Left lung (tissue), 10 donors: ENCODE data around the gene CSGALNACT2. TPM values are rescaled to one million over a fixed set of nuclear protein-coding genes. Genes with fewer than 3 reads are reported as not detected.

Experiments used
- ATAC-seq: fragments of 200-7000 bp; cut with Tn5 transposase; one replicate; pipeline ENCODE4 v1.9.1; 2020; ENCODE audit warnings: moderate library complexity
- DNase-seq, 4 donors: peaks; one replicate each; pipeline ENCODE4 v3.0.0-alpha.2; 2013 to 2020
- H3K27ac ChIP-seq, 2 donors: fragments of 200-600 bp; sonication (generic) in 1 of 2; one replicate each; pipeline versions ENCODE4 v1.5.0 to v1.8.0; 2020 to 2021
- H3K27me3 ChIP-seq, 2 donors: fragments of 200-600 bp; sonication (generic) in 1 of 2; one replicate each; pipeline versions ENCODE4 v1.5.0 to v1.8.0; 2020 to 2021
- H3K36me3 ChIP-seq, 2 donors: fragments of 200-600 bp; sonication (generic) in 1 of 2; one replicate each; pipeline versions ENCODE4 v1.5.0 to v1.8.0; 2020 to 2021
- H3K4me1 ChIP-seq, 2 donors: fragments of 200-600 bp; one replicate each; pipeline ENCODE4 v1.8.0; 2021
- H3K4me3 ChIP-seq, 2 donors: fragments of 200-600 bp; sonication (generic) in 1 of 2; one replicate each; pipeline versions ENCODE4 v1.5.0 to v1.8.0; 2020 to 2021; ENCODE audit warnings: mild to moderate bottlenecking in 1 of 2
- H3K9me3 ChIP-seq, 2 donors: fragments of 200-600 bp; sonication (generic) in 1 of 2; one replicate each; pipeline versions ENCODE4 v1.5.0 to v1.8.0; 2020 to 2021
- CTCF ChIP-seq, 2 donors: fragments of 200-600 bp; sonication (generic) in 1 of 2; IDR thresholded peaks; one replicate each; pipeline versions ENCODE4 v1.5.0 to v1.8.0; 2021; ENCODE audit warnings: antibody characterized with exemption in 2 of 2
- intact Hi-C, 2 donors: fragments of 100-400 bp; cut with DNase I; formaldehyde crosslinking; loops; one replicate each; pipeline versions ENCODE4 v1.11.2 to v1.14.2; 2022
- polyA plus RNA-seq, 6 donors: library from polyadenylated mRNA; unstranded; fragments of 120-200 nt; gene quantifications; one replicate each; pipeline ENCODE4 v1.2.1, GENCODE V29; 2013; ENCODE audit not compliant: insufficient read length in 6 of 6
- total RNA-seq, 2 donors: library from RNA; stranded (reverse); fragmentation: NEBNext Ultra II Directional; extraction: Animal tissue kit (Norgen Biotek cat#: 25700); gene quantifications; one replicate each; pipeline ENCODE4 v1.2.1, GENCODE V29; 2021
- donor health status: DM: no; HTN: yes; CAD: no.
- donor health status: DM: no; HTN: no; CAD: no.

The CSGALNACT2 gene
- total and polyA plus RNA-seq, 8 donors: 31.4 to 45.0 (median 36.6) TPM

- no peak overlapping the region for H3K27ac ChIP-seq
- H3K9me3 ChIP-seq: no peaks in the 10 kb centered on the region
- H3K4me3 ChIP-seq: no peak overlapping the region
- DNase-seq: no peak
- H3K4me1 ChIP-seq: peaks cover 4 to 21% of the 10 kb centered on the region in 2 donors
- H3K36me3 ChIP-seq: no peaks in the 10 kb centered on the region
- ATAC-seq: no peak
- no peaks in the 10 kb centered on the region for H3K27me3 ChIP-seq
- intact Hi-C loops: no loop called here
- no peak for TF ChIP-seq CTCF (IDR thresholded peaks at IDR 0.05)
Observed at GRCh38 chr10:43117777-43118583, 20.3 kb upstream of the CSGALNACT2 start.

DNA sequence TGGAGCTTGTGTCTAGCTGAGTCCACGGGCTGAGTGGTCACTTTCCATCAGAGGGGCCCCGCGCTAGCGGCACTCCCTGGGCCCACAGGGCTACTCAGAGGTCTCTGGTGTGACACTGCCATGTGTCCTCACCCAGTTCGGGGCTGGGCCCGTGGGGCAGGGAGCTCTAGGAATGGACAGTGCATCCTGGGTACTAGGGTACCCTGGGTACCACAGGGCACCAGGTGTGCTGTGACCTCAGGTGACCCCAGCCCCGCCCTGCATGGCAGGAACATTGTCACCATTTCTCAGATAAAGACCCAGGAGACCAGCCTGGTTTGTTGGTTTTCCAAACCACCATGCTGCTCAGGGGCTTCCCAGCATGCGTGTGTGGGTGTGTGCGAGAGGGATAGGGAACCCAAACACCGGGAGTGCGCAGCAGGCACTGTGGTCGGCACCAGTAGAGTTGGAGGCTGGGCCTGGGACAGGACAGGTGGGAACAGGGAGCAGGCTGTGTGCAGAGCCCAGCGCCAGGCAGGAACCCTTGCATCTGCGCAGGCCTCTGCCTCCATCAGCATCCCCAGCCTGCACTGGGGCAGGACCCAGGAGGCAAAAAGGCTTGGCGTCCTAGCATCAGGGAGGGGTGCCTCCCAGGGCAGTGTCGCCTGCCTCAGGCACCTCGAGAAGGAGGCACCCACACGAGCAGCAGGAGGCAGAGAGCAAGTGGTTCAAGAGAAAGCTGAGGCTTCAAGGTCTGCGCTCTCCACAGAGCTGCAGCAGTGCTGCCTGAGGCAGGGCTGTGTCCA lies 19.4 kb upstream of the CSGALNACT2 start:
- Histone ChIP-seq H3K27ac (no peak overlapping the region), H3K36me3 (no peaks in the 10 kb centered on the region), H3K4me1 (peaks cover 4 to 21% of the 10 kb centered on the region in 2 donors), H3K4me3 (no peak overlapping the region), H3K27me3 (no peaks in the 10 kb centered on the region), H3K9me3 (no peaks in the 10 kb centered on the region)
- intact Hi-C loops: no loop called here
- no peak for TF ChIP-seq CTCF (IDR thresholded peaks at IDR 0.05)
- no peak for ATAC-seq
- peak in 2 of 4 donors; percentile 27 to 69 for DNase-seq

DNA sequence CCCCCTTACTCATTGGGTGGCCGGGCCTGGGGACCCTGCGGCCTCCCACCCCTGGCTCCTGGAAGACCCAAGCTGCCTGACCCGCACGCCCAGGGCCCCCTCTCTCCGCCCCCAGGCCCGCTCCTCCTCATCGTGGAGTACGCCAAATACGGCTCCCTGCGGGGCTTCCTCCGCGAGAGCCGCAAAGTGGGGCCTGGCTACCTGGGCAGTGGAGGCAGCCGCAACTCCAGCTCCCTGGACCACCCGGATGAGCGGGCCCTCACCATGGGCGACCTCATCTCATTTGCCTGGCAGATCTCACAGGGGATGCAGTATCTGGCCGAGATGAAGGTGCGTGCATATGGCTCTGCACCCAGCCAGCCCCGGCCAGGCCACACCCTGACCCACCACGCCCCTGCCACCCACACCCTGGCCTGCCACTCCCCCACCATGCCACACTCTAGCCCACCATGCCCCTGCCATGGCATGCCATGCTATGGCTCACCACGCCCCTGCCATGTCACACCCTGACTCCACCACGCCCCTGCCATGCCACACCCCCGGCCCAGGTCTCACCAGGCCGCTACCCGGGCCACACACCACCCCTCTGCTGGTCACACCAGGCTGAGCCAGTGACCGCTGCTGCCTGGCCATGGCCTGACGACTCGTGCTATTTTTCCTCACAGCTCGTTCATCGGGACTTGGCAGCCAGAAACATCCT lies 18.7 kb upstream of the CSGALNACT2 start:
- Histone ChIP-seq H3K27me3 (no peaks in the 10 kb centered on the region), H3K4me3 (no peak overlapping the region), H3K36me3 (no peaks in the 10 kb centered on the region), H3K4me1 (peaks cover 4 to 21% of the 10 kb centered on the region in 2 donors), H3K27ac (no peak overlapping the region), H3K9me3 (no peaks in the 10 kb centered on the region)
- intact Hi-C loops: no loop called here
- DNase-seq: peak in 2 of 4 donors; percentile 32 to 81
- no peak for ATAC-seq
- TF ChIP-seq CTCF (IDR thresholded peaks at IDR 0.05): no peak

- peak overlapping the region in 1 of 2 donors; percentile 69 for H3K27ac ChIP-seq
- H3K9me3 ChIP-seq: no peaks in the 10 kb centered on the region
- DNase-seq: peak in 2 of 4 donors; percentile 34 to 63
- no peak overlapping the region for H3K4me3 ChIP-seq
- ATAC-seq: no peak
- no peaks in the 10 kb centered on the region for H3K27me3 ChIP-seq
- intact Hi-C loops: no loop called here
- TF ChIP-seq CTCF (IDR thresholded peaks at IDR 0.05): no peak
- no peaks in the 10 kb centered on the region for H3K36me3 ChIP-seq
- peaks cover 4 to 21% of the 10 kb centered on the region in 2 donors for H3K4me1 ChIP-seq
Observed at GRCh38 chr10:43120116-43120928, 17.9 kb upstream of the CSGALNACT2 start.
